Measurements from ENCODE around the gene CLCN1. TPM values are rescaled to one million over a fixed set of nuclear protein-coding genes. Genes with fewer than 3 reads are reported as not detected.

CLCN1 gene
- total RNA-seq, 1 experiment from 2014 or later: 0.13 TPM

- Histone ChIP-seq H3K9me3 (ENCODE audit: control insufficient read depth, low read depth, low read length) (no peaks in the 10 kb centered on the region), H2BK120ac (ENCODE audit: low read depth, low read length, poor library complexity, severe bottlenecking) (no peak overlapping the region), H3K23me2 (ENCODE audit: insufficient read length, low read depth, low read length, poor library complexity, severe bottlenecking) (peaks cover 14% of the 10 kb centered on the region), H3K4me1 (ENCODE audit: insufficient read depth, low read length) (peaks cover 5% of the 10 kb centered on the region; the same call in 1 of the 2 replicates), H3K14ac (ENCODE audit: insufficient read depth, low read length) (no peak overlapping the region), H3K23ac (ENCODE audit: insufficient read length, low read depth, low read length) (no peak overlapping the region), H3K79me2 (ENCODE audit: insufficient read depth, low read length) (peaks cover 17% of the 10 kb centered on the region; the same call in 1 of the 2 replicates), H3T11ph (ENCODE audit: low read length) (no peak overlapping the region), H2BK15ac (ENCODE audit: low read depth, low read length) (no peak overlapping the region), H3K27me3 (ENCODE audit: insufficient read depth, low read length) (no peaks in the 10 kb centered on the region), H2BK20ac (ENCODE audit: low read depth, low read length, poor library complexity, severe bottlenecking) (no peak overlapping the region), H3K56ac (ENCODE audit: insufficient read length, low read depth, low read length) (no peak overlapping the region), H3K9ac (ENCODE audit: extremely low read depth, insufficient read length, low read length) (no peak overlapping the region), H4K8ac (replicated peaks; ENCODE audit: insufficient read length, low read depth, low read length) (no peak overlapping the region), H4K20me1 (ENCODE audit: control insufficient read depth, insufficient read depth, insufficient read length) (peaks cover 2% of the 10 kb centered on the region), H4K91ac (ENCODE audit: insufficient read length, low read depth, low read length) (no peak overlapping the region), H2AK5ac (ENCODE audit: insufficient read length, low read length) (no peak overlapping the region), H2BK12ac (ENCODE audit: insufficient read length, low read depth, low read length) (no peak overlapping the region), H2BK5ac (ENCODE audit: insufficient read length, low read length) (no peak overlapping the region), H3K4ac (ENCODE audit: low read depth, low read length) (no peak overlapping the region), H3K27ac (ENCODE audit: insufficient read length, low read depth, low read length) (no peak overlapping the region), H3K79me1 (ENCODE audit: insufficient read depth, low read depth, low read length, poor library complexity, severe bottlenecking) (peaks cover 5% of the 10 kb centered on the region), H4K5ac (ENCODE audit: insufficient read length, low read depth, low read length) (no peak overlapping the region), H2AFZ (ENCODE audit: low read length) (no peak overlapping the region), H3K4me2 (ENCODE audit: insufficient read depth, insufficient read length, low read length) (no peak overlapping the region), H3K18ac (ENCODE audit: insufficient read length, low read depth, low read length) (no peak overlapping the region)
- Mint-ChIP-seq H3K9me3 (no peaks in the 10 kb centered on the region), H3K4me1 (peaks cover 16 to 21% of the 10 kb centered on the region in 2 experiments), H3K27ac (no peak overlapping the region), H3K4me3 (no peak overlapping the region), H3K36me3 (ENCODE audit: insufficient read depth in 1 of 3, low read depth in 3 of 3) (peaks cover 13 to 18% (median 17%) of the 10 kb centered on the region in 3 experiments), H3K27me3 (ENCODE audit: low read depth) (no peaks in the 10 kb centered on the region; the same call in 1 of the 2 replicates)
- TF ChIP-seq, protein P1, sequence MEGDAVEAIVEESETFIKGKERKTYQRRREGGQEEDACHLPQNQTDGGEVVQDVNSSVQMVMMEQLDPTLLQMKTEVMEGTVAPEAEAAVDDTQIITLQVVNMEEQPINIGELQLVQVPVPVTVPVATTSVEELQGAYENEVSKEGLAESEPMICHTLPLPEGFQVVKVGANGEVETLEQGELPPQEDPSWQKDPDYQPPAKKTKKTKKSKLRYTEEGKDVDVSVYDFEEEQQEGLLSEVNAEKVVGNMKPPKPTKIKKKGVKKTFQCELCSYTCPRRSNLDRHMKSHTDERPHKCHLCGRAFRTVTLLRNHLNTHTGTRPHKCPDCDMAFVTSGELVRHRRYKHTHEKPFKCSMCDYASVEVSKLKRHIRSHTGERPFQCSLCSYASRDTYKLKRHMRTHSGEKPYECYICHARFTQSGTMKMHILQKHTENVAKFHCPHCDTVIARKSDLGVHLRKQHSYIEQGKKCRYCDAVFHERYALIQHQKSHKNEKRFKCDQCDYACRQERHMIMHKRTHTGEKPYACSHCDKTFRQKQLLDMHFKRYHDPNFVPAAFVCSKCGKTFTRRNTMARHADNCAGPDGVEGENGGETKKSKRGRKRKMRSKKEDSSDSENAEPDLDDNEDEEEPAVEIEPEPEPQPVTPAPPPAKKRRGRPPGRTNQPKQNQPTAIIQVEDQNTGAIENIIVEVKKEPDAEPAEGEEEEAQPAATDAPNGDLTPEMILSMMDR (conservative IDR thresholded peaks at IDR 0.05): no peak
- no CpG with 5 or more reads among the region's 5 CpGs for WGBS (ENCODE audit: extremely low coverage, insufficient read length, low lambda C conversion rate)
- no peak for DNase-seq
These were observed 68.2 kb downstream of the CLCN1 start for GRCh38 chr7:143384148-143384547.
